ENCODE results near the gene SLIT2.

The SLIT2 gene

DNA sequence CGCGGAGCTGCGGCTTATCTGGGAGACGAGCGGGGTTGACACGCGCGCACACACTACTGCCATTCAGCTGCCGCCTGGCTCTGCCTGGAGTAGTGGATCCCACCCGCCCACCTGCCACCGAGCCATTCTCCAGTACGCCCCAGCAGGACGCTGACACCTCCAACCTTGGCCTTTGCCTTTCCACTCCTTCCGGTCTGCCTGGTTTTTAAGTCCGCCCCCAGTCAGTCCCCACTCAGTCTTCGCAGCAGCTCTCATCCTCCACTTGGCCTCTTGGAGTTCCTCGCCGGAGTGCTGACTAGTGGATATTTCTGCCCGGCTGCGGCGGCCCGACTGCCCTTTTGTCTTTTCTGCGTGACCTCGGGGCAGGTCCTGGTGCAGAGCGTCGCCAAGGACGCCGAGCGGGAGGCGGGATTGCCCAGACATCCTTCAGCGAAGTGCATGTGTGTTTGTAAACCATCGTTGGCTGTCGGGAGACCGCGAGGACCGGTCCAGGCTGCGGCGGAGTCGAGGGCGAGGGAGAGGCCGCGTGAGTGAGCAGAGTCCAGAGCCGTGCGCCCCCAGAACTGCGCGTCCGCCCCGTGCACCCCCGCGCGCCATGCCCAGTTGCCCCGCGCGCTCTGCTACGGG is 1.1 kb downstream of the SLIT2 start:
- H3K27ac ChIP-seq (ENCODE audit: low read depth, low read length): no peak overlapping the region

DNA sequence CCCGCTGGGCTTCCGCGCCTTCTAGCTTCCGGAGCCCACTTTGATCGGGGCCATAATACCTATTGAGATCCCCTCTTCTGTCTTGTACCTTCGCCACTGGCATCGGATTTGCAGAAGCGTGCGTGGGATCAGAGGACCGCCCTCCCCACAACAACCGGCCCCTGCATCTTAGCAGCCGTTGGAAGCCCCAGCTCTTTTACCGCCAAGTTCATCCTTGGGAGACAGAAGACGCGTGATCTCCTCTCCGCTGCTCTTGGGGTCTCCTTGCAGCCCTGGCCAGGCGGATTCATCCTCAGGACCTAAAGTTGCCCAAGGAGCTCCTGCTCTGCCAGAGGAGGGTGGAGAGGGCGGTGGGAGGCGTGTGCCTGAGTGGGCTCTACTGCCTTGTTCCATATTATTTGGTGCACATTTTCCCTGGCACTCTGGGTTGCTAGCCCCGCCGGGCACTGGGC is 1.6 kb downstream of the SLIT2 start:
- Histone ChIP-seq H3K36me3 (ENCODE audit: control insufficient read depth, insufficient read depth, low read length) (no peaks in the 10 kb centered on the region; the same call in 1 of the 2 replicates), H3K4me3 (ENCODE audit: low read depth, low read length) (peak overlapping the region; percentile 85), H3K27ac (ENCODE audit: low read depth, low read length) (no peak overlapping the region), H3K9ac (ENCODE audit: low read length) (peak overlapping the region; percentile 81), H3K4me1 (ENCODE audit: control insufficient read depth, insufficient read depth, low read length) (peaks cover 31% of the 10 kb centered on the region), H3K9me3 (ENCODE audit: control insufficient read depth, insufficient read depth, low read depth, low read length) (no peaks in the 10 kb centered on the region), H3K27me3 (ENCODE audit: control insufficient read depth, insufficient read depth, low read length) (peaks cover 67% of the 10 kb centered on the region)

More for the DNA sequence above, 1.1 kb downstream of the SLIT2 start:
- Histone ChIP-seq H3K27me3 (ENCODE audit: control insufficient read depth, insufficient read depth, low read length) (peaks cover 67% of the 10 kb centered on the region), H3K9ac (ENCODE audit: low read length) (peak overlapping the region; percentile 81), H3K9me3 (ENCODE audit: control insufficient read depth, insufficient read depth, low read depth, low read length) (no peaks in the 10 kb centered on the region), H3K4me3 (ENCODE audit: low read depth, low read length) (peak overlapping the region; percentile 85), H3K4me1 (ENCODE audit: control insufficient read depth, insufficient read depth, low read length) (peaks cover 31% of the 10 kb centered on the region), H3K36me3 (ENCODE audit: control insufficient read depth, insufficient read depth, low read length) (no peaks in the 10 kb centered on the region; the same call in 1 of the 2 replicates)

DNA sequence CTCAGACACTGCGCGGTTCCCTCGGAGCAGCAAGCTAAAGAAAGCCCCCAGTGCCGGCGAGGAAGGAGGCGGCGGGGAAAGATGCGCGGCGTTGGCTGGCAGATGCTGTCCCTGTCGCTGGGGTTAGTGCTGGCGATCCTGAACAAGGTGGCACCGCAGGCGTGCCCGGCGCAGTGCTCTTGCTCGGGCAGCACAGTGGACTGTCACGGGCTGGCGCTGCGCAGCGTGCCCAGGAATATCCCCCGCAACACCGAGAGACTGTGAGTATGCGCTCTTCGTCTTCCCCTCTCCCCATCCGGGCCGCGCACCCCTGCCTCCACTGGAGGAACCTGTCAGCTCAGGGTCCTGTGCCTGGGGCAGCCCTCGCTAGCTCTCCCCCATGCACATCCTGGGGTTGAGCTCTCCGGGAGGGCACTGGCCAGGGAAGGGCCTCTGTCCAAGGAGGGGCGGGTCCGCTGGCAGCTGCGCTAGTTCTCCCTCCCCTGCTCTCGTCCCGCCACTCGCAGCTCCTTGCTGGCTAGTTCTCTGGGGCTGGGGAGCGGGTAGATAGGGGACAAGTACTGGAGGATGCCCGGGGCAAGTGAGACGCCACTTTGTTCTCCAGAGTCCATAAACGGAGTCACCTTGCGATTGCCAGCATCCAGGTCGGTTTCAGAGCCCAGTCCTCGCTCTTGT is 2.2 kb downstream of the SLIT2 start:
- H3K27ac ChIP-seq (ENCODE audit: low read depth, low read length): no peak overlapping the region
- peak overlapping the region; percentile 81 for H3K9ac ChIP-seq (ENCODE audit: low read length)
- H3K4me1 ChIP-seq (ENCODE audit: control insufficient read depth, insufficient read depth, low read length): peaks cover 31% of the 10 kb centered on the region
- no peaks in the 10 kb centered on the region; the same call in 1 of the 2 replicates for H3K36me3 ChIP-seq (ENCODE audit: control insufficient read depth, insufficient read depth, low read length)
- no peaks in the 10 kb centered on the region for H3K9me3 ChIP-seq (ENCODE audit: control insufficient read depth, insufficient read depth, low read depth, low read length)
- peak overlapping the region; percentile 85 for H3K4me3 ChIP-seq (ENCODE audit: low read depth, low read length)
- peaks cover 67% of the 10 kb centered on the region for H3K27me3 ChIP-seq (ENCODE audit: control insufficient read depth, insufficient read depth, low read length)

DNA sequence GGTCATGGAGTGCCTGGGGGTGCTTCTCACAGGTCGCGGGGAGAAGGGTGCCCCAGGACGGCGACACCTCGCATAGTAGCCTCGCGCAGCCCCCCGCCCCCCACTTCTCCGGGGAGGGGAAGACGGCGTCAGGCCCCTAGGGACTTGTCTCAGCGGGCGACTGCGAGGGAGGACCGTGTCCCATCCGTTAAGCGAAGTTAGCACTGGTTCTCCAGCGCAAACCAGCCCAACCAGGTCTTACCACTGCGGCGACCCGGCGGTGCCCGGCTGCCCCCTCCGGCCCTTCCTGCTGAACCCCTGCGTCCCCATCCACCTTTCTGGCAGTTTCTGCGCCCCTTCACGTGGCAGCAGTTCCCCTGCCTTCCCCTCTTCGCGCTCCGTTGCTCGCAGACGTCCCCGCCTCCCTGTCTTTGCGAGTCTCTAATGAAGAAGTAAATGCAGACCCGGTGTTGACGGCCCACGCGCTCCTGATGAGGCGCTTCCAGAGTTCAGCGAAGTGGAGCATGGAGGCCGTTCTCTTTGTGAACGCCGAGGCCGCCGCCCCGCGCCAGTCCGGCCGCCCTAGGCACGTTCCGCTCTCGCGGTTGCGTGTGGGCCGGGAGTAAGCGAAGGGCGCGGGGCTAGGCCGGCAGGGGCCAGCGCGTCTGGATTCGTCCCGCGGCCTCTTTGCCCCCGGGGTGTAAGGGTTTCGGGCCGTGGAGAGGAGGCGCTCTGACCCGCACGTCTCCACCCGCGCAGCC is 3.0 kb downstream of the SLIT2 start:
- peak overlapping the region; percentile 81 for H3K9ac ChIP-seq (ENCODE audit: low read length)
- H3K36me3 ChIP-seq (ENCODE audit: control insufficient read depth, insufficient read depth, low read length): no peaks in the 10 kb centered on the region; the same call in 1 of the 2 replicates
- peak overlapping the region; percentile 85 for H3K4me3 ChIP-seq (ENCODE audit: low read depth, low read length)
- H3K27ac ChIP-seq (ENCODE audit: low read depth, low read length): no peak overlapping the region
- H3K9me3 ChIP-seq (ENCODE audit: control insufficient read depth, insufficient read depth, low read depth, low read length): no peaks in the 10 kb centered on the region
- peaks cover 67% of the 10 kb centered on the region for H3K27me3 ChIP-seq (ENCODE audit: control insufficient read depth, insufficient read depth, low read length)
- peaks cover 31% of the 10 kb centered on the region for H3K4me1 ChIP-seq (ENCODE audit: control insufficient read depth, insufficient read depth, low read length)

DNA sequence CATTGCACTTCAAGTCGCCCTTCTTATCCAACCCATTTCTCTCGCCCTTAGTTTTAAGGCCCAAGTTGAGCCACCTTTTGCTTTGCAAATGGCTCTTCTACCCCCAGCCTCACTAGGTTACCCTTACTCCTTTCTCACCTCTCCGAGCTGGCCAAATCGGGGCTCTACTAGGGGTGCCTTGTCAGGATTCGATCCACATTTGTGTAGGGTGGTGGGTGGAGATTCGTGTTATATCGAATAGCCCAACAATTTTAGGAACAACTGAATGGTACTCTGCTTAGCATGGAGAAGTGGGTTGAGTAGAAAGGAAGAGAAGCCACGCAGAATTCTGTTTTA is 3.5 kb downstream of the SLIT2 start:
- Histone ChIP-seq H3K27ac (ENCODE audit: low read depth, low read length) (no peak overlapping the region), H3K4me3 (ENCODE audit: low read depth, low read length) (peak overlapping the region; percentile 85), H3K9ac (ENCODE audit: low read length) (peak overlapping the region; percentile 81), H3K36me3 (ENCODE audit: control insufficient read depth, insufficient read depth, low read length) (no peaks in the 10 kb centered on the region; the same call in 1 of the 2 replicates), H3K4me1 (ENCODE audit: control insufficient read depth, insufficient read depth, low read length) (peaks cover 31% of the 10 kb centered on the region), H3K27me3 (ENCODE audit: control insufficient read depth, insufficient read depth, low read length) (peaks cover 64% of the 10 kb centered on the region), H3K9me3 (ENCODE audit: control insufficient read depth, insufficient read depth, low read depth, low read length) (no peaks in the 10 kb centered on the region)

DNA sequence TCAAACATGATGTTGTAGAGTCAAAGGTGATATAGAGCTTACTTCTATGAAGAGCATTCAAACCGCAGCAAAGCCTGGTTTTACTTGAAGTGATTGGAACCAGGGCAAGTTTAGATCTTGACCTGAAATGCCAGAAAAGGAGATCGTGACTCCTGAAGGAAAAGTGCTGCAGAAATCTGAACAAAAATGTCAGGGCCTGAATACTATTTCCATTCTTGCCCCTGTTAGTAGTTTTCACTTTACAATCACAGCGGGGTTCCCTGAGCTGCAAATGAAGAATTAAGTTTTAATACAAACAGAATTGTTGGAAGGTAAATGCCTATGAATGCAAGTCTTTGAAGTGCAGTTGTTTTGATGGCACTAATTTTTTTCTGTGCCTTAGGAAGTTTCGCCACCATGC is 4.1 kb downstream of the SLIT2 start:
- H3K36me3 ChIP-seq (ENCODE audit: control insufficient read depth, insufficient read depth, low read length): peaks cover 2% of the 10 kb centered on the region; the same call in 1 of the 2 replicates
- H3K4me3 ChIP-seq (ENCODE audit: low read depth, low read length): peak overlapping the region; percentile 85
- no peak overlapping the region for H3K27ac ChIP-seq (ENCODE audit: low read depth, low read length)
- peaks cover 58% of the 10 kb centered on the region for H3K27me3 ChIP-seq (ENCODE audit: control insufficient read depth, insufficient read depth, low read length)
- peak overlapping the region; percentile 27 for H3K9ac ChIP-seq (ENCODE audit: low read length)
- no peaks in the 10 kb centered on the region for H3K9me3 ChIP-seq (ENCODE audit: control insufficient read depth, insufficient read depth, low read depth, low read length)
- H3K4me1 ChIP-seq (ENCODE audit: control insufficient read depth, insufficient read depth, low read length): peaks cover 31% of the 10 kb centered on the region

DNA sequence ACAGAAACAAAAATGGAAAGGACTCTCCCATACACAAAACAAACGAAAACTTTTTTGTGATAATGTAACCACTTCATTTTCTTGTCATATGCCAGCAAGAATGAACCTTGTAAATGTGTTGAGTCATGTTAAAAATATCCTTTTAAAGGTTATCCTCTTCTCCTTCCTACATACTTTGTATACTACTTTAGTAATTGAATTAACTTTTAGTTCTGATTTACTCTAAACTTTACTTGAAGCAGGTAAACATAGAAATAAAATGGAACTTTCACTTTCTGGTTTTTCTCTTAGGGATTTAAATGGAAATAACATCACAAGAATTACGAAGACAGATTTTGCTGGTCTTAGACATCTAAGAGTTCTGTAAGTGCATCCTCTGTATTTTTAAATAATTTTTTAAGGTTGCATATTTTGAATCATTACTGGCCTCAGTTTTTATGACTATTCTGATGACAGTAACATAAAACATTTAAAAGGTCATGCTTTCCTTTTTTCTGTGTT is 4.7 kb downstream of the SLIT2 start:
- Histone ChIP-seq H3K9ac (ENCODE audit: low read length) (no peak overlapping the region), H3K27ac (ENCODE audit: low read depth, low read length) (no peak overlapping the region), H3K27me3 (ENCODE audit: control insufficient read depth, insufficient read depth, low read length) (peaks cover 52% of the 10 kb centered on the region), H3K36me3 (ENCODE audit: control insufficient read depth, insufficient read depth, low read length) (peaks cover 4% of the 10 kb centered on the region; the same call in 1 of the 2 replicates), H3K9me3 (ENCODE audit: control insufficient read depth, insufficient read depth, low read depth, low read length) (no peaks in the 10 kb centered on the region), H3K4me3 (ENCODE audit: low read depth, low read length) (peak overlapping the region; percentile 85; the same call in 1 of the 2 replicates), H3K4me1 (ENCODE audit: control insufficient read depth, insufficient read depth, low read length) (peaks cover 31% of the 10 kb centered on the region)

DNA sequence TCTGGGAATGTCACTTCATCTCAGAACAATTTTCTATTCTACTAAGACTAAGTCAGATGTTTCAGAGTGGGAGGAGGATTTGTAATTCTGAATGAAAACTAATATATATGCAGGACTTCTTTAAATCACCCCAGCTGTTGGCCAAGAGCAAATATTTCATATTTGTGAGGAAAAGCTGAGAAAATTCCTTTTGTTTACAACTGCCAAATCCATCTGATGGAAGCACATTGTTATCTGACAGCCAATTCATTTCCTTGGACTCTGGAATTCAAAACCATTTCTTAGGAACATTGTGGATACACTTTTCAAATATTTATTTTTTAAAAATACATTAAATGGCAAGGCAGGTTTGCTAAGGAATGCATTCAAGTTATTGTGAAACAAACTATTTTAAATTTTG is 8.0 kb downstream of the SLIT2 start:
- Histone ChIP-seq H3K9ac (ENCODE audit: low read length) (no peak overlapping the region), H3K36me3 (ENCODE audit: control insufficient read depth, insufficient read depth, low read length) (peaks cover 6% of the 10 kb centered on the region; the same call in 1 of the 2 replicates), H3K27ac (ENCODE audit: low read depth, low read length) (no peak overlapping the region), H3K4me1 (ENCODE audit: control insufficient read depth, insufficient read depth, low read length) (peaks cover 18% of the 10 kb centered on the region), H3K27me3 (ENCODE audit: control insufficient read depth, insufficient read depth, low read length) (peaks cover 24% of the 10 kb centered on the region), H3K9me3 (ENCODE audit: control insufficient read depth, insufficient read depth, low read depth, low read length) (no peaks in the 10 kb centered on the region), H3K4me3 (ENCODE audit: low read depth, low read length) (no peak overlapping the region)

DNA sequence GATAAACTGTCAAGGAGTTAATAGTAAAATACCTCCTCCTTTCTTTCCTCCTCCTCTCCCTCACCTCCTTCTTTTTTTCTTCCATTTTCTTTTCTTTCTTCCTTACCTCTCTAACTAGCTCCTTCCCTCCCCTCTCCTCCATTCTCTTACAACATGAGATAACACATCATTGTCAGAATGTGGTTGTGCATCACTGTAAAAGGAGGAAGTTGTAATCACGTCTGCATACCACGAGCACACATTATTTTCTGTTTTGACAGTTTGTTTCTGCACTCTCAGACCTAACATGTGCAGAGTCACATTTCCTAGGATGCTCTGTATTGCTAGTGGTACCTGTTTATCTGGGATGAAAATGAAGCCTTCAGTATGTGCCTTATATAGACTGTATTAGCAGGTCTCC is 9.1 kb downstream of the SLIT2 start:
- peaks cover 6% of the 10 kb centered on the region; the same call in 1 of the 2 replicates for H3K36me3 ChIP-seq (ENCODE audit: control insufficient read depth, insufficient read depth, low read length)
- no peak overlapping the region for H3K27ac ChIP-seq (ENCODE audit: low read depth, low read length)
- H3K4me3 ChIP-seq (ENCODE audit: low read depth, low read length): no peak overlapping the region
- no peak overlapping the region for H3K9ac ChIP-seq (ENCODE audit: low read length)
- H3K27me3 ChIP-seq (ENCODE audit: control insufficient read depth, insufficient read depth, low read length): peaks cover 12% of the 10 kb centered on the region
- no peaks in the 10 kb centered on the region for H3K9me3 ChIP-seq (ENCODE audit: control insufficient read depth, insufficient read depth, low read depth, low read length)
- H3K4me1 ChIP-seq (ENCODE audit: control insufficient read depth, insufficient read depth, low read length): peaks cover 11% of the 10 kb centered on the region

DNA sequence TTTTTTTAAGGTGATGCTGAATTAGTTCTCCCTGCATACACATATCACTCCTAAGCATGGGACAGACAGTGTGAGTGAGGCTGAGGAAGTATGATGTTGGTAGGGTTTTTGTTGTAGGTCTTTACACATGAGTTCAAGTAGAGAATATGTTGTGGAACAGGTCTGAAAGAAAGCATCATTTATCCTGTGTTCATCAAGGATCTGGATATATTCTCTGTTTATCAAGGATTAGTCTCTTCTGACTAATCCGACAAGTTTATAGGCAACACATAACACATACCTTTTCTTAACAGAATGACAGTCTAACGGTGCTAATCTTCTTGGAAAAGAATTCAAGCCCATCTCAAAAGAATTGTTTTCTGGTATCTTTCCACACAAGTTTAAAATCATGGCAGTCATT is 10.5 kb downstream of the SLIT2 start:
- Histone ChIP-seq H3K36me3 (ENCODE audit: control insufficient read depth, insufficient read depth, low read length) (peaks cover 6% of the 10 kb centered on the region; the same call in 1 of the 2 replicates), H3K4me3 (ENCODE audit: low read depth, low read length) (no peak overlapping the region)

More for the DNA sequence above, 10.5 kb downstream of the SLIT2 start:
- Histone ChIP-seq H3K9ac (ENCODE audit: low read length) (no peak overlapping the region), H3K9me3 (ENCODE audit: control insufficient read depth, insufficient read depth, low read depth, low read length) (no peaks in the 10 kb centered on the region), H3K27me3 (ENCODE audit: control insufficient read depth, insufficient read depth, low read length) (peaks cover 3% of the 10 kb centered on the region; the same call in 1 of the 2 replicates), H3K4me1 (ENCODE audit: control insufficient read depth, insufficient read depth, low read length) (peaks cover 3% of the 10 kb centered on the region), H3K27ac (ENCODE audit: low read depth, low read length) (no peak overlapping the region)

All from HUES6 (cell line).